H9 (cell line): Measurements from ENCODE around the gene HCN1. TPM values are rescaled to one million over a fixed set of nuclear protein-coding genes. Genes with fewer than 3 reads are reported as not detected.

ENCODE experiments used
- DNase-seq: peaks from one replicate; pipeline ENCODE4 v3.0.0-alpha.2; 2017
- H2AFZ ChIP-seq: one replicate; pipeline ENCODE4 v1.6.1; 2013; ENCODE audit warnings: mild to moderate bottlenecking, low read length, control low read depth, moderate library complexity
- H2AK5ac ChIP-seq: 2 replicates; pipeline ENCODE4 v1.6.1; 2013; ENCODE audit warnings: low read length, control low read depth, mixed read lengths; ENCODE audit not compliant: insufficient read length
- H2BK120ac ChIP-seq: one replicate; pipeline ENCODE4 v1.6.1; 2013; ENCODE audit warnings: low read depth, mild to moderate bottlenecking, low read length, control low read depth, inconsistent platforms; ENCODE audit not compliant: poor library complexity, severe bottlenecking
- H2BK12ac ChIP-seq: 2 replicates; pipeline ENCODE4 v1.6.1; 2013; ENCODE audit warnings: low read length, control low read depth, mixed read lengths, low read depth; ENCODE audit not compliant: insufficient read length
- H2BK15ac ChIP-seq: 2 replicates; pipeline ENCODE4 v1.6.1; 2013; ENCODE audit warnings: low read depth, low read length, control low read depth
- H2BK20ac ChIP-seq: one replicate; pipeline ENCODE4 v1.6.1; 2013; ENCODE audit warnings: low read depth, mild to moderate bottlenecking, low read length, control low read depth, inconsistent platforms; ENCODE audit not compliant: poor library complexity, severe bottlenecking
- H2BK5ac ChIP-seq: 2 replicates; pipeline ENCODE4 v1.6.1; 2013; ENCODE audit warnings: low read length, control low read depth, mixed read lengths; ENCODE audit not compliant: insufficient read length
- H3K14ac ChIP-seq: 2 replicates; pipeline ENCODE4 v1.6.1; 2013; ENCODE audit warnings: low read length, control low read depth; ENCODE audit not compliant: insufficient read depth
- H3K18ac ChIP-seq: 2 replicates; pipeline ENCODE4 v1.6.1; 2013; ENCODE audit warnings: low read depth, mild to moderate bottlenecking, mixed read lengths, low read length, control low read depth; ENCODE audit not compliant: insufficient read length
- H3K23ac ChIP-seq: 2 replicates; pipeline ENCODE4 v1.6.1; 2013; ENCODE audit warnings: low read length, control low read depth, mixed read lengths, low read depth; ENCODE audit not compliant: insufficient read length
- H3K23me2 ChIP-seq: 2 replicates; pipeline ENCODE4 v1.6.1; 2013; ENCODE audit warnings: low read depth, mild to moderate bottlenecking, mixed read lengths, low read length, control low read depth; ENCODE audit not compliant: insufficient read length, poor library complexity, severe bottlenecking
- H3K27ac ChIP-seq: 2 replicates; pipeline ENCODE4 v1.5.1; 2013; ENCODE audit warnings: low read length, control low read depth, mixed read lengths, low read depth; ENCODE audit not compliant: insufficient read length
- H3K27me3 ChIP-seq: 2 replicates; pipeline ENCODE4 v1.6.1; 2013; ENCODE audit warnings: low read length, control low read depth, inconsistent platforms; ENCODE audit not compliant: insufficient read depth
- H3K4ac ChIP-seq: 2 replicates; pipeline ENCODE4 v1.6.1; 2013; ENCODE audit warnings: low read depth, mild to moderate bottlenecking, control low read depth, inconsistent platforms, low read length, moderate library complexity
- H3K4me1 ChIP-seq: 2 replicates; pipeline ENCODE4 v1.6.1; 2013; ENCODE audit warnings: low read length, control low read depth, inconsistent platforms; ENCODE audit not compliant: insufficient read depth
- H3K4me2 ChIP-seq: 2 replicates; pipeline ENCODE4 v1.6.1; 2013; ENCODE audit warnings: low read length, control low read depth, mixed read lengths; ENCODE audit not compliant: insufficient read length, insufficient read depth
- H3K56ac ChIP-seq: 2 replicates; pipeline ENCODE4 v1.6.1; 2013; ENCODE audit warnings: low read depth, mild to moderate bottlenecking, mixed read lengths, low read length, control low read depth; ENCODE audit not compliant: insufficient read length
- H3K79me1 ChIP-seq: 2 replicates; pipeline ENCODE4 v1.6.1; 2013; ENCODE audit warnings: low read depth, mild to moderate bottlenecking, moderate library complexity, low read length, control low read depth, inconsistent platforms; ENCODE audit not compliant: insufficient read depth, poor library complexity, severe bottlenecking
- H3K79me2 ChIP-seq: 2 replicates; pipeline ENCODE4 v1.6.1; 2013; ENCODE audit warnings: low read length, control low read depth, inconsistent platforms; ENCODE audit not compliant: insufficient read depth
- H3K9ac ChIP-seq: 2 replicates; pipeline ENCODE4 v1.6.1; 2013; ENCODE audit warnings: low read length, control low read depth, mixed read lengths; ENCODE audit not compliant: insufficient read length; ENCODE audit errors: extremely low read depth
- H3K9me3 ChIP-seq: one replicate; pipeline ENCODE4 v1.6.1; 2013; ENCODE audit warnings: low read depth, low read length, inconsistent platforms; ENCODE audit not compliant: control insufficient read depth
- H3T11ph ChIP-seq: one replicate; pipeline ENCODE4 v1.6.1; 2013; ENCODE audit warnings: mild to moderate bottlenecking, low read length, control low read depth, inconsistent platforms
- H4K20me1 ChIP-seq: one replicate; pipeline ENCODE4 v1.6.1; 2013; ENCODE audit not compliant: control insufficient read depth, insufficient read length, insufficient read depth
- H4K5ac ChIP-seq: 2 replicates; pipeline ENCODE4 v1.6.1; 2013; ENCODE audit warnings: low read depth, mild to moderate bottlenecking, mixed read lengths, low read length, control low read depth; ENCODE audit not compliant: insufficient read length
- H4K8ac ChIP-seq: replicated peaks from 2 replicates; pipeline ENCODE4 v1.6.1; 2013; ENCODE audit warnings: low read length, control low read depth, mixed read lengths, low read depth; ENCODE audit not compliant: insufficient read length
- H4K91ac ChIP-seq: 2 replicates; pipeline ENCODE4 v1.6.1; 2013; ENCODE audit warnings: low read depth, mild to moderate bottlenecking, moderate library complexity, mixed read lengths, low read length, control low read depth; ENCODE audit not compliant: insufficient read length
- H3K27ac Mint-ChIP-seq, 3 experiments: 2 replicates in 2 of 3; 3 replicates in 1 of 3; pipeline ENCODE4 v1.8.0; 2020 to 2021; ENCODE audit warnings: mixed read lengths in 3 of 3, mild to moderate bottlenecking in 1 of 3, moderate library complexity in 1 of 3
- H3K27me3 Mint-ChIP-seq: 2 replicates; pipeline ENCODE4 v1.8.0; 2021; ENCODE audit warnings: low read depth, mild to moderate bottlenecking, moderate library complexity, mixed read lengths
- H3K36me3 Mint-ChIP-seq, 3 experiments: 2 replicates in 2 of 3; 3 replicates in 1 of 3; pipeline ENCODE4 v1.8.0; 2020 to 2021; ENCODE audit warnings: low read depth in 3 of 3, mixed read lengths in 3 of 3; ENCODE audit not compliant: insufficient read depth in 1 of 3
- H3K4me1 Mint-ChIP-seq, 2 experiments: 2 replicates each; pipeline ENCODE4 v1.8.0; 2020; ENCODE audit warnings: mixed read lengths in 2 of 2
- H3K4me3 Mint-ChIP-seq, 2 experiments: 2 replicates in 1 of 2; 3 replicates in 1 of 2; pipeline ENCODE4 v1.8.0; 2020 to 2021; ENCODE audit warnings: mild to moderate bottlenecking in 2 of 2, mixed read lengths in 2 of 2, moderate library complexity in 1 of 2
- H3K9me3 Mint-ChIP-seq, 2 experiments: 2 replicates in 1 of 2; 3 replicates in 1 of 2; pipeline ENCODE4 v1.8.0; 2020; ENCODE audit warnings: mild to moderate bottlenecking in 2 of 2, mixed read lengths in 2 of 2, moderate library complexity in 1 of 2
- CTCF ChIP-seq: fragments of 200-600 bp; sonication (generic); conservative IDR thresholded peaks from 3 replicates; pipeline ENCODE4 v1.8.0; 2021; ENCODE audit warnings: antibody characterized with exemption, mild to moderate bottlenecking
- WGBS: extraction: QIAGEN DNeasy Blood & Tissue Kit; methylation state at CpG from one replicate; pipeline ENCODE4 v1.1.7; 2013; ENCODE audit warnings: missing lambda C conversion rate, low lambda C conversion rate, mixed read lengths; ENCODE audit not compliant: insufficient read length; ENCODE audit errors: extremely low coverage; 5-methylcytosine and 5-hydroxymethylcytosine counted together
- total RNA-seq: library from RNA; stranded (reverse); gene quantifications from 2 replicates; pipeline ENCODE4 v1.2.1, GENCODE V29; 2021

Gene HCN1
- total RNA-seq, 1 experiment from 2014 or later: 4.6 TPM

- H3K9ac ChIP-seq: no peak overlapping the region
- H3K23me2 ChIP-seq: no peaks in the 10 kb centered on the region
- no peak overlapping the region for H2AFZ ChIP-seq
- DNase-seq: no peak
- Mint-ChIP-seq H3K27ac (peak overlapping the region in 2 of 3 experiments; percentile 87 to 94; a peak in 5 of 7 replicates), H3K36me3 (no peaks in the 10 kb centered on the region), H3K4me3 (no peak overlapping the region), H3K9me3 (no peaks in the 10 kb centered on the region), H3K4me1 (peaks cover 11 to 15% of the 10 kb centered on the region in 2 experiments), H3K27me3 (no peaks in the 10 kb centered on the region)
- H3K4me2 ChIP-seq: no peak overlapping the region
- no peaks in the 10 kb centered on the region for H3K9me3 ChIP-seq
- WGBS: no CpG with 5 or more reads among the region's 1 CpG
- H3T11ph ChIP-seq: no peak overlapping the region
- H3K18ac ChIP-seq: no peak overlapping the region
- no peak overlapping the region for H2BK120ac ChIP-seq
- no peak overlapping the region for H4K91ac ChIP-seq
- H3K79me2 ChIP-seq: no peaks in the 10 kb centered on the region
- H3K4ac ChIP-seq: no peak overlapping the region
- no peak overlapping the region for H2BK20ac ChIP-seq
- no peaks in the 10 kb centered on the region for H3K27me3 ChIP-seq
- no peak overlapping the region for H3K27ac ChIP-seq
- no peak overlapping the region for H2BK12ac ChIP-seq
- H2BK15ac ChIP-seq: no peak overlapping the region
- no peak for TF ChIP-seq CTCF
- no peak overlapping the region for H3K14ac ChIP-seq
- H4K5ac ChIP-seq: no peak overlapping the region
- H4K20me1 ChIP-seq: no peaks in the 10 kb centered on the region
- no peaks in the 10 kb centered on the region for H3K4me1 ChIP-seq
- no peak overlapping the region for H4K8ac ChIP-seq
- H3K56ac ChIP-seq: no peak overlapping the region
- no peak overlapping the region for H3K23ac ChIP-seq
- H2AK5ac ChIP-seq: no peak overlapping the region
- H2BK5ac ChIP-seq: no peak overlapping the region
- H3K79me1 ChIP-seq: no peaks in the 10 kb centered on the region
These were observed 293.2 kb downstream of the HCN1 start for GRCh38 chr5:45402804-45403455.
